Hair follicle dermal papilla cell (primary cell): Measurements from ENCODE around the gene ANKRD39. TPM values are rescaled to one million over a fixed set of nuclear protein-coding genes. Genes with fewer than 3 reads are reported as not detected.

Experiments used
- small RNA-seq: library from RNA; depleted of rRNA; stranded (forward); fragments of <200 nt; gene quantifications from one replicate; pipeline ENCODE3, GENCODE V24; 2012
- total RNA-seq: library from RNA; depleted of rRNA; stranded (reverse); fragments of >200 nt; gene quantifications from 2 replicates; pipeline ENCODE4 v1.2.3, GENCODE V29; 2012

ANKRD39 gene, protein sequence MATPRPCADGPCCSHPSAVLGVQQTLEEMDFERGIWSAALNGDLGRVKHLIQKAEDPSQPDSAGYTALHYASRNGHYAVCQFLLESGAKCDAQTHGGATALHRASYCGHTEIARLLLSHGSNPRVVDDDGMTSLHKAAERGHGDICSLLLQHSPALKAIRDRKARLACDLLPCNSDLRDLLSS
- 4.5 and 6.9 TPM in 2 replicates for total RNA-seq

DNA sequence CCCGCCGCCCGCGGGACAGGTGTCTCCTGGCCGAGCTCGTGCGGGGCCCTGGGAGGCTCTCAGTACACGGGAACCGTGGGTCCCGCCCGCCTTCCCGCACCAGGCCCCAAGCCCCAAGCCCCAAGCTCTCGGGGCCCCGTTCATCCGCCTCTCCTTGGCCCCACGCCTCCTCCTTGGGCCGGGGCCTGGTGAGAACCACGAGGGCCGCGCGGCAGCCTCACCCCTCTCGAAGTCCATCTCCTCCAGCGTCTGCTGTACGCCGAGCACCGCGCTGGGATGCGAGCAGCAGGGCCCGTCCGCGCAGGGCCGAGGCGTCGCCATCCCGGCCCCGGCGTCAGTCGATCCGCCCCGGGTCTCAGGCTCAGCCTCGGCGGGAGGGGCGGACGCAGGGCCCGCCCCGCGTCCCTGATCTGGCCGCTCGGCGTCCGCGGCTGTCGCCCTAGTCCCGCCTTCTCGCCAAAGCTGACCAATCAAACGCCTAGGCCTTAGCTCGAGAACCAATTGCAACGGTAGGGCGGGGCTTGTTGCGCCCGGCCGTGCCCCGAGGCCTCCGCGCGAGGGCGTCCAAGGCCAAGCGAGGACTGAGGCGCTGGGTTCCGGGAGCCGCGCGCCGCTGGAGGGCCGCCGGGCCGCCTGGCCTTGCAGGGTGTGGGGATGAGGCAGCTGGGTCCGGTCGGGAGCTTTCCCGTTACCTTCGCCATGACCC, at the start of gene ANKRD39:
Gene ANKRD39, minus strand, starts transcription at position 350 of the 706 bp plus-strand sequence. Its CDS starts 29 bp downstream, at position 321.

DNA sequence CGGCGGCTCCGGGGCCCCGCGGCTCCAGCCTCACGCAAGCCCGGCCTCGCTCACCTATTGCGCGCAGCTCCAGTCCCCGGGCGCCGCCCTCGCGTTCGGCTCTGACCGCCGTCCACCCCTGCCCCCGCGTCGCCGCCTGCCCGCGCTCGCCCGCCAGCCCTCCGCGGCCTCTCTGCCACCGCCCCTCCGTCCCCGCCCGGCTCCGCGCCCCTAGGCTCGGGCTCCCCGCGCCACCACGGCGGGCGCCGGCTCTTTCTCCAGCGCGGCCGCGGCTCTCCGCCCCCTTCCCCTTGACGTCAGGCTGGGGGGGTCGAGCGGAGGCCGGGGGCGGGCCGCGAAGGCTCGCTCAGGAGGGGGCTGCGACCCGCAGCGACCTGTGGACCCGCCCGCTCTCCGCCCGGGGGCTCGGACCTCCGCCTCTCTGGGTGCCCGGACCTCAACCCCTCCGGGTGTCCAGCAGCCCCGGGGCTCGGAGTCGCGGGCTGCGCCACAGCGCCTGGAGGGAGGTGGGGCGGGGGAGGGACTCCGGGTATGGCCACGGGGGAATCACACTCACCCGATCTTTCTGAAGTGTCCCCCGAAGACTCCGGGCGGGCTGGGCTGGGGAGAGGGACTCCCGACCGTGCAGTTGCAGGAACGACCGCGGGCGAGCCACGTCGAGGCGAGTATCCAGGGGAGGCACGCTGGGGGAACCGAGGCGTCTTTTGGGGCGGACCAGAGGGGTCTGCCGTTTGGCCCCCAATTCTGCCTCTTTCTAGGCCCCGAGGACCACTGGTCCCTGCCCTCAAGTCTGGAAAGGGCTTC, 12.2 kb upstream of the ANKRD39 start, which contains the start of gene SEMA4C:
Gene SEMA4C, minus strand, starts transcription at position 259 of the 804 bp plus-strand sequence. CDS start 2,194 bp downstream, outside the sequence.

DNA sequence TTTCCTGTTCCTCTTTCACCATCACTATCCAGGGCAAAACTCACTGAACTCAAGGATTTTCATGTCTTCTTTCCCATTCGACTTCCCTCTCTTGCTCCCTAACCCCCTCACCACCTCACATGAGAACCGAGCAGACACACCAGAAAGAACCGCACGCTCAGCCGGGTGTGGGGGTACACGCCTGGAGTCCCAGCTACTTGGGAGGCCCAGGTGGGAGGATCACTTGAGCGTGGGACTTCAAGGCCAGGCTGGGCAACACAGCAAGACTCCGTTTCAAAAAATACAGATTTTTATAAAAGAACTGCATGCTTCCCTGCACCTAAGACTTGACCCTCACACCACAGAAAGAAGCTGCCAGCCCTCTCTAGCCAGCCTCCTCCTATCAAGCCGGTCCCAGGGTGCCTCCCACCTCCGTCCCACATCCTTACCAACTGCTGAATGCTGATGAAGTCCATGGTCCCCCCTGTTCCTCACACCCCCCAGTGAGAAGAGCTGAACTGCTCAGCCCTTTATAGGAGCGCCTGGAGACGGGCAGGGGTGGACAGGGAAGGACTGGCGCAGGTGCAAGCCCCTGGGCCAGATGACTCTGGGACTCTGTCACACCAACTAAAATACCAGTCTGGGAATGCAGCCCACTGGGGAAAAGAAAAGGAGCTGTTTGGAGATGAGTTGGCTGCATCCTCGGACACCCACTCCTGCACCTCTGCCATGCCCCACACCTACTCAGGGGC, 14.1 kb downstream of the ANKRD39 start, which contains the start of gene ANKRD23:
Gene ANKRD23, minus strand, starts transcription at position 484 of the 731 bp plus-strand sequence. Its CDS starts 29 bp downstream, at position 455.

DNA sequence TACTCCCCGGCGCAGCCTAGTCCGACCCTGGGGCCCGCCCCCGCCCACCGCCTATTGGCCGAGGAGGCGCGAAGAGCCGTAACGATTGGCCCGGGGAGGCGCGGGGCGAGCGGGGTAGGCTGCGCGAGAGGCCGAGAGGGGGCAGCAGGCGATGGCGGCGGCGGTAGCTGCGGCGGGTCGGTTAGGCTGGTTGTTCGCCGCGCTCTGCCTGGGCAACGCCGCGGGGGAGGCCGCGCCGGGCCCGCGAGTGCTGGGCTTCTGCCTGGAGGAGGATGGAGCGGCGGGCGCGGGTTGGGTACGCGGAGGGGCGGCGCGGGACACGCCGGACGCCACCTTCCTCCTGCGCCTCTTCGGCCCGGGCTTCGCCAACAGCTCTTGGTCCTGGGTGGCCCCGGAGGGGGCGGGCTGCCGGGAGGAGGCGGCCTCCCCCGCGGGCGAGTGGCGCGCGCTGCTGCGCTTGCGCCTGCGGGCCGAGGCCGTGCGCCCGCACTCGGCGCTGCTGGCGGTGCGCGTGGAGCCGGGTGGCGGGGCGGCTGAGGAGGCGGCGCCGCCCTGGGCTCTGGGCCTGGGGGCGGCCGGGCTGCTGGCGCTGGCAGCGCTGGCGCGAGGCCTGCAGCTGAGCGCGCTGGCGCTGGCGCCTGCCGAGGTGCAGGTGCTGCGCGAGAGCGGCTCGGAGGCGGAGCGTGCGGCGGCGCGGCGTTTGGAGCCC, 41.5 kb downstream of the ANKRD39 start, which contains the start of gene CNNM3:
Gene CNNM3, plus strand, starts transcription at position 142 of the 709 bp plus-strand sequence. Its CDS starts 10 bp downstream, at position 152.

Small RNA genes lying within 50 kb of the gene (small RNA-seq; reads per million reads assigned to genes)
- gene MIR3127: not detected

Other genes with a start within 250 kb of the ANKRD39 start
- gene KANSL3, start 219.7 kb downstream of the ANKRD39 start, total RNA-seq: 43.6 and 45.1 TPM in 2 replicates
- gene FER1L5, start 215.3 kb downstream of the ANKRD39 start, total RNA-seq: 0.36 and 0.65 TPM in 2 replicates
- gene LMAN2L, start 118.0 kb downstream of the ANKRD39 start, total RNA-seq: 15.4 and 19.5 TPM in 2 replicates
- 4.7 and 5.5 TPM in 2 replicates for gene CNNM4, start 97.1 kb downstream of the ANKRD39 start, total RNA-seq
- 4.6 and 5.5 TPM in 2 replicates for gene CNNM3, start 41.7 kb downstream of the ANKRD39 start, total RNA-seq
- gene ANKRD23, start 14.0 kb downstream of the ANKRD39 start, total RNA-seq: 1.8 and 2.9 TPM in 2 replicates
- gene SEMA4C, start 12.1 kb upstream of the ANKRD39 start, total RNA-seq: 26.7 and 36.0 TPM in 2 replicates
- not detected in 2 replicates for gene FAM178B, start 128.6 kb upstream of the ANKRD39 start, total RNA-seq
- 2.9 and 6.2 TPM in 2 replicates for gene FAHD2B, start 236.9 kb upstream of the ANKRD39 start, total RNA-seq